ENCODE data around the gene BNC2. TPM values are rescaled to one million over a fixed set of nuclear protein-coding genes. Genes with fewer than 3 reads are reported as not detected.

Gene BNC2
- total and polyA plus RNA-seq, 2 experiments from 2014 or later: 13.8 to 18.5 TPM

- peaks cover 27% of the 10 kb centered on the region for H3K4me1 ChIP-seq (ENCODE audit: insufficient read depth)
- DNase-seq: peak; percentile 32
- no peak overlapping the region for H3K27ac ChIP-seq
- no peak overlapping the region for H3K4me2 ChIP-seq (ENCODE audit: unreplicated experiment)
- H3K27me3 ChIP-seq (replicated peaks; ENCODE audit: insufficient read depth): no peaks in the 10 kb centered on the region
- no peak overlapping the region; the same call in 1 of the 2 replicates for H3K9ac ChIP-seq
- H3K9me3 ChIP-seq (ENCODE audit: low read depth): no peaks in the 10 kb centered on the region
- no peak overlapping the region for H2AFZ ChIP-seq
- H3K36me3 ChIP-seq (ENCODE audit: low read depth): no peaks in the 10 kb centered on the region
- no peak overlapping the region for H3K4me3 ChIP-seq
- 86 to 88% methylated on average over 2 of the region's 2 CpGs for WGBS, 2 experiments (ENCODE audit: low coverage in 1 of 2, low lambda C conversion rate in 2 of 2, missing lambda C conversion rate in 2 of 2)
- in situ Hi-C loops (cut with MboI): no loop called here
- no peaks in the 10 kb centered on the region for H4K20me1 ChIP-seq (ENCODE audit: insufficient read depth)
- H3F3A ChIP-seq (ENCODE audit: insufficient read depth): peaks cover 14% of the 10 kb centered on the region
- H3K9me2 ChIP-seq (ENCODE audit: insufficient read depth): no peaks in the 10 kb centered on the region
- H3K79me2 ChIP-seq (ENCODE audit: insufficient read depth): peaks cover 79% of the 10 kb centered on the region
- no peak for TF ChIP-seq EZH2phosphoT487 (IDR thresholded peaks at IDR 0.05; ENCODE audit: insufficient read depth, low read depth)
- no peak for TF ChIP-seq EZH2 (IDR thresholded peaks at IDR 0.05; ENCODE audit: insufficient read depth, poor library complexity, severe bottlenecking)
These were observed 229.8 kb downstream of the BNC2 start for GRCh38 chr9:16640649-16641048.

GRCh38 chr9:16639644-16640043 is 230.8 kb downstream of the BNC2 start:
- H3F3A ChIP-seq (ENCODE audit: insufficient read depth): peaks cover 14% of the 10 kb centered on the region
- no peaks in the 10 kb centered on the region for H3K27me3 ChIP-seq (replicated peaks; ENCODE audit: insufficient read depth)
- no peaks in the 10 kb centered on the region for H4K20me1 ChIP-seq (ENCODE audit: insufficient read depth)
- DNase-seq: no peak
- no peaks in the 10 kb centered on the region for H3K9me2 ChIP-seq (ENCODE audit: insufficient read depth)
- H3K9me3 ChIP-seq (ENCODE audit: low read depth): no peaks in the 10 kb centered on the region
- H3K79me2 ChIP-seq (ENCODE audit: insufficient read depth): peaks cover 80% of the 10 kb centered on the region
- H3K27ac ChIP-seq: no peak overlapping the region
- H3K4me2 ChIP-seq (ENCODE audit: unreplicated experiment): no peak overlapping the region
- peaks cover 27% of the 10 kb centered on the region for H3K4me1 ChIP-seq (ENCODE audit: insufficient read depth)
- H3K4me3 ChIP-seq: no peak overlapping the region
- TF ChIP-seq EZH2 (IDR thresholded peaks at IDR 0.05; ENCODE audit: insufficient read depth, poor library complexity, severe bottlenecking): no peak
- no peak for TF ChIP-seq EZH2phosphoT487 (IDR thresholded peaks at IDR 0.05; ENCODE audit: insufficient read depth, low read depth)
- 99 to 100% methylated on average over 4 of the region's 4 CpGs for WGBS, 2 experiments (ENCODE audit: low coverage in 1 of 2, low lambda C conversion rate in 2 of 2, missing lambda C conversion rate in 2 of 2)
- H2AFZ ChIP-seq: no peak overlapping the region
- H3K9ac ChIP-seq: no peak overlapping the region
- no peaks in the 10 kb centered on the region for H3K36me3 ChIP-seq (ENCODE audit: low read depth)
- in situ Hi-C loops (cut with MboI): no loop called here

GRCh38 chr9:16637911-16638310 is 232.6 kb downstream of the BNC2 start:
- no peak overlapping the region for H2AFZ ChIP-seq
- H3K4me2 ChIP-seq (ENCODE audit: unreplicated experiment): no peak overlapping the region
- no peaks in the 10 kb centered on the region for H3K9me2 ChIP-seq (ENCODE audit: insufficient read depth)
- H3F3A ChIP-seq (ENCODE audit: insufficient read depth): peaks cover 12% of the 10 kb centered on the region
- no peak for DNase-seq
- H3K4me3 ChIP-seq: no peak overlapping the region
- peaks cover 21% of the 10 kb centered on the region for H3K4me1 ChIP-seq (ENCODE audit: insufficient read depth)
- H4K20me1 ChIP-seq (ENCODE audit: insufficient read depth): no peaks in the 10 kb centered on the region
- WGBS, 2 experiments (ENCODE audit: low coverage in 1 of 2, low lambda C conversion rate in 2 of 2, missing lambda C conversion rate in 2 of 2): 88 to 93% methylated on average over 5 of the region's 5 CpGs
- H3K36me3 ChIP-seq (ENCODE audit: low read depth): no peaks in the 10 kb centered on the region
- H3K9ac ChIP-seq: no peak overlapping the region
- no peaks in the 10 kb centered on the region for H3K9me3 ChIP-seq (ENCODE audit: low read depth)
- H3K27me3 ChIP-seq (replicated peaks; ENCODE audit: insufficient read depth): no peaks in the 10 kb centered on the region
- TF ChIP-seq EZH2phosphoT487 (IDR thresholded peaks at IDR 0.05; ENCODE audit: insufficient read depth, low read depth) (no peak), EZH2 (IDR thresholded peaks at IDR 0.05; ENCODE audit: insufficient read depth, poor library complexity, severe bottlenecking) (no peak)
- peaks cover 78% of the 10 kb centered on the region for H3K79me2 ChIP-seq (ENCODE audit: insufficient read depth)
- in situ Hi-C loops (cut with MboI): no loop called here
- no peak overlapping the region for H3K27ac ChIP-seq

GRCh38 chr9:16637218-16637617 is 233.3 kb downstream of the BNC2 start:
- no peaks in the 10 kb centered on the region for H3K9me3 ChIP-seq (ENCODE audit: low read depth)
- in situ Hi-C loops (cut with MboI): no loop called here
- no peak overlapping the region for H2AFZ ChIP-seq
- H4K20me1 ChIP-seq (ENCODE audit: insufficient read depth): no peaks in the 10 kb centered on the region
- H3F3A ChIP-seq (ENCODE audit: insufficient read depth): peaks cover 5% of the 10 kb centered on the region
- H3K27me3 ChIP-seq (replicated peaks; ENCODE audit: insufficient read depth): no peaks in the 10 kb centered on the region
- no peaks in the 10 kb centered on the region for H3K36me3 ChIP-seq (ENCODE audit: low read depth)
- H3K9ac ChIP-seq: no peak overlapping the region
- H3K4me1 ChIP-seq (ENCODE audit: insufficient read depth): peaks cover 14% of the 10 kb centered on the region
- WGBS, 2 experiments (ENCODE audit: low coverage in 1 of 2, low lambda C conversion rate in 2 of 2, missing lambda C conversion rate in 2 of 2): 92 to 93% methylated on average over 1 of the region's 1 CpG
- peaks cover 85% of the 10 kb centered on the region for H3K79me2 ChIP-seq (ENCODE audit: insufficient read depth)
- H3K9me2 ChIP-seq (ENCODE audit: insufficient read depth): no peaks in the 10 kb centered on the region
- H3K4me3 ChIP-seq: no peak overlapping the region
- DNase-seq: no peak
- TF ChIP-seq EZH2 (IDR thresholded peaks at IDR 0.05; ENCODE audit: insufficient read depth, poor library complexity, severe bottlenecking) (no peak), EZH2phosphoT487 (IDR thresholded peaks at IDR 0.05; ENCODE audit: insufficient read depth, low read depth) (no peak)
- no peak overlapping the region for H3K27ac ChIP-seq
- H3K4me2 ChIP-seq (ENCODE audit: unreplicated experiment): no peak overlapping the region

- peaks cover 82% of the 10 kb centered on the region for H3K79me2 ChIP-seq (ENCODE audit: insufficient read depth)
- TF ChIP-seq EZH2 (IDR thresholded peaks at IDR 0.05; ENCODE audit: insufficient read depth, poor library complexity, severe bottlenecking) (no peak), EZH2phosphoT487 (IDR thresholded peaks at IDR 0.05; ENCODE audit: insufficient read depth, low read depth) (no peak)
- WGBS, 2 experiments (ENCODE audit: low coverage in 1 of 2, low lambda C conversion rate in 2 of 2, missing lambda C conversion rate in 2 of 2): 74 to 75% methylated on average over 2 of the region's 2 CpGs
- H3K4me2 ChIP-seq (ENCODE audit: unreplicated experiment): no peak overlapping the region
- H3F3A ChIP-seq (ENCODE audit: insufficient read depth): peaks cover 6% of the 10 kb centered on the region
- H3K36me3 ChIP-seq (ENCODE audit: low read depth): no peaks in the 10 kb centered on the region
- no peaks in the 10 kb centered on the region for H4K20me1 ChIP-seq (ENCODE audit: insufficient read depth)
- no peak overlapping the region for H3K4me3 ChIP-seq
- H3K4me1 ChIP-seq (ENCODE audit: insufficient read depth): peaks cover 3% of the 10 kb centered on the region
- in situ Hi-C loops (cut with MboI): no loop called here
- H3K27me3 ChIP-seq (replicated peaks; ENCODE audit: insufficient read depth): no peaks in the 10 kb centered on the region
- no peaks in the 10 kb centered on the region for H3K9me3 ChIP-seq (ENCODE audit: low read depth)
- H2AFZ ChIP-seq: no peak overlapping the region
- no peak for DNase-seq
- no peak overlapping the region for H3K27ac ChIP-seq
- H3K9me2 ChIP-seq (ENCODE audit: insufficient read depth): no peaks in the 10 kb centered on the region
- H3K9ac ChIP-seq: no peak overlapping the region
These were observed 236.7 kb downstream of the BNC2 start for GRCh38 chr9:16633794-16634193.

All from GM23248 (cell line).